ELF-1 (cell line): ENCODE measurements around the gene S1PR3.

Source experiments
- DNase-seq: peaks from one replicate; pipeline ENCODE4 v3.0.0-alpha.2; 2016; ENCODE audit warnings: low read depth, low spot score

The S1PR3 gene

DNA sequence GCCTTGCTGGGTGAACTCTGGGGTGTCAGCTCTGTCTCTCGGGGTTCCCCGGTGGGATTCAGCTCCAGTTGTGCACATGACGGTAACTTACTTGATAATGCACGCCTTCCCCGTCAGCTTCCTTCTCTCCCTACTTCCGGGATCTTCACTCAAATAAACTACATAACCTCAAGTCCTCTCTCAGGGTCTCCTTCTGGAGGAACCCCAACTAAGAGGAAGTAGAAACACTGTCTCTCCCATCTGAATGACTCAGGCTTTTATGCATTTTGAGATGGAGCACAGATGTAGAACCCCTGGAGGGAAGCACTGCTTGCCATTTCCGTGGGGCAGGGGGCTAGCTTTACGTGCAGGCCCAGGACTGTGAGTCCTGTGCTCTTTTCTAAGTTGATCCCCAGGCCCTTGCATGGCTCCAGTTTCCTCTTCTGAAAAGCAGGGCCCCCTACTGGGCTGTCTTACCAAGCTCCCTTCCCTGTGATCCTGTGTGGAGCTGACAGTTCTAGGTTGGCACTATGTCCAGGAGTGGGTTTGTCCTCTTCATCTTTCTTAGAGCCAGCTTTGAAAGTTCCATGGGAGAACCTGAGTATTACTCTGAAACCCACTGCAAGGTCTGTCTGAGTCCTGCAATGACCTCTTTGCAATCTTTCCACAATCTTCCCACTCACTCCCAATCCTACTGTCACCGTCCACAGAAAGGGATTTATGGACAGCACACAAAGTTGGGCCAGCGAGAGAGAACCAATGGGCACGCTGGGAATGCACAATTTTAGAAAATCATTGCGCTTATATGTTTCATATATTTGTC, 17.7 kb downstream of the S1PR3 start:
- no peak for DNase-seq

DNA sequence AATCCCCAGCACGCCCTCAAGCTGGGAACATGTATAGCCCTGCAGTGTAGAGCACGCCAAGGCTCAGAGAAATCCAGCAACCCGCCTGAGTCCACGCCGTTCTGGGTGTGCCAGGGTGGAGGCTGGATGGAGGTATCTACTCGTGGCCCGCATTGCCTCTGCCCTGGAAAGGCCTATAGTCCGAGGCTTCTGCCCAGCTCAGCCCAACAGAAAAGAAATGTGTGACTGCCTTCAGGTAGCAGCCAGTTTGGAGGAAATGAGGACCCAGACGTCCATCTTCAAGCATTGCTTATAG, 18.2 kb downstream of the S1PR3 start:
- no peak for DNase-seq

DNA sequence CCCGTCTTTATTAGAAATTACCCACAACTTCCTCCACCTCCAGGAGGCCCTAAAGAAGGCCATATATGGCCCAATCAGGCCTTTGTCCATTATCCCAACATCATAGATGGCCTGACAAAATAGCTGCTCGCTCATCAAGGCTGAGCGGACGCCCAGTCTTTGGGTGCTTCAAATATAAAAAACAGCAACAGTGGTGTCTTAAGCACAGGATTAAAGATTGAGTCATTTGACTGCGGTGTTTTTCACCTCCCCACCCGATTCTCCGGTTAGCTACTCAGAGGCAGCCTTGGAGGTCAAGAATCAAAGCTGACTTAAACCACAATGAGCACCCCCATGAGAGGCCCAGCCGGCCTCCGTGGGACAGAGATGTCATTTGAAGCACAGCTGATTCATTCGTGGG, 18.8 kb downstream of the S1PR3 start:
- no peak for DNase-seq

DNA sequence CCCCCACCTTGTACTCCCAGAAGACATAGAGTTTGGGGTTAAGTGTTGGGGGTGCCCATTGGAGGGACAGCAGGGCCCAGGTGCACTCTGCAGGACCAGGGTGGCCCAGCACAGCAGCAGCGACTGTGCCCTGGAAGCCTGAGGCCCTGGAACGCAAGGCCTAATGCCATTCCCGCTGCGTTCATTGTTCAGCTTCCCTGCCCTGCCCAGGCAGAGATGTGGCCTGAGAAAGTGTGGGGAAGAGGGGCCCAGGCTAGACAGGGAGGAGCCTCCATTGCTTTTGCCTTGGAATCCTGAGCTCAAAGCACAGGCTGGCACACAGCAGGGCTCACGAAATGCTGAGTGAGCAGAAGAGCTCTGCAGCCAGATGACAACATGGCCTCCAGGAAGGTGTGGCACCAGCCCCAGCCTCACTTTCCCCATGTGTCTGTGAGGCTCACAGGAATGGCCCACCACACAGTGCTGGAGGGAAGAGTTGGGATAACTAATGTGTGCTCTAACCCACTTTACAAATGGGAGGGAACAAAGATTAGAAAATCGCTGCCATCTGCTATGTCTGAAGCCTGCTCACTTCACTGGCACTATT, 19.4 kb downstream of the S1PR3 start:
- DNase-seq = no peak

DNA sequence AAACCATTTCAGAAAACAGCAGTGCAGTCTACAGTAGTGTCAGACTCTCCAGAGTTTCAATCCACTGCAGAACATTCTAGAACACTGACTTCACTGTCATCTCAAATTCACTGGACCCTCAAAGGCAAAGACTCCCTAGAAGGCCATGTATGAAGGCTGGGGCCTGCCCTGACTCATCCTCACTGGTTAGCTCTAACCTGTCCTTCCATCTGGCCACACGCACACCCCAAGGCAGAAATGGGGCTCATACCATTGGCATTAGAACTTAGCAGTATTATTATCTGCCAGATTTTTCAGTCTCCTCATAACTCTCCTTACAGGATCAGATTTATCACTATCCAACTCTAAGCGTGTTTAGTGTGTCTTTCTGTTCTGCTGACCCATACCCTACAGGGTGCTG, 20.4 kb downstream of the S1PR3 start:
- DNase-seq = no peak

DNA sequence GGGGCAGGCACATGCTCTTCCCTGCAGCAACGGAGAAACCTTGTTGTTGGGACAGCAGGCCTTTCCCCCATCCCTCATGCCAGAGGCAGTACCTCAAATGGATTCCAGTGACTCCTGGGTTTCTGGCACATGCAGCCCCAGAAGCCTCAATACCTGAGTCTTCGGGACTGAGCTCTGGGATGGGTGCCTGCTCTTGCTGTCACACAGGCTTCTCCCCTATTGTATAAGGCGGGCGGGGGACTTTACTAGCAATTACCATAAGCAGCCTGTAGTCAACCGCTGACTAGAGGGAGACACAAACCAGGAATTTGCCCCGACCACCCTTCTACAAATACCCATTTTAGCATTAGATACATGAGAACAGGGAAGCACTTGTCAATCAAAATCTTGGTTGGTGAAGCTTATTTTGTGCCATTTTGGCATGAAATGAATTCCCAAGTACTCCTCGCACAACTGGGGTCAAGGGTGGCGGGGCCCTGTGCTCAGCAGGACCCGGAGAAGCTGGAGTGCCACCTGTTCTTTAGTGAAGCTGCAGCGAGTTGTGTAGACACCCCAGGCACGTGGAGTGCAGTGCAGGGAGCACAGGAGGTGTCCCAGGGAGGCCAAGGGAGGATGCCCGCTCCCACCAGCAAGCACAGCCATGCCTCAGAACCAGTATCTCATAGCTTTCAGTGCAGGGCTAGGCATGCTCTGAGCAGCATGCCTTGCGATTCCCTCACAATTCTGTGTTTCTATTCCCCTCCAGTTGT, 21.2 kb downstream of the S1PR3 start:
- no peak for DNase-seq

DNA sequence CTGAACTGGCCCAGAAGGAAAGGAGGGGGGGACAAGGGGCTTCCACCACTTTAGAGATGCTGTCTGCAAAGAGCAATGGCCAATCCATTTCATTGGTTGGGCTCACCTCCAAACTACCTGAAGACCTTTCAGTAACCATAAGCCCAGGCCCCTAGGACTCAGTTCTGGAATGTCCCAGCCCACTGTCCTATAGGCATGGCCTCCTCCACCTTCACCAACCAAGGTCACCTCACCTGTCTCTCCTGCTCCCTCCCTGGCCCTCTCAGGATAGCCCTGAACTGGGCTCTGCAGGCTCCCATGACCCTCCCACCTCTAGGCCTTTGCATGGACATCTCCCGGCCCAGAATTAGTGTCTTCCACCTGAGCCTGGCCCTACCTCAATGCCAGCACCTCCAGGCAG, 22.4 kb downstream of the S1PR3 start:
- DNase-seq = no peak

DNA sequence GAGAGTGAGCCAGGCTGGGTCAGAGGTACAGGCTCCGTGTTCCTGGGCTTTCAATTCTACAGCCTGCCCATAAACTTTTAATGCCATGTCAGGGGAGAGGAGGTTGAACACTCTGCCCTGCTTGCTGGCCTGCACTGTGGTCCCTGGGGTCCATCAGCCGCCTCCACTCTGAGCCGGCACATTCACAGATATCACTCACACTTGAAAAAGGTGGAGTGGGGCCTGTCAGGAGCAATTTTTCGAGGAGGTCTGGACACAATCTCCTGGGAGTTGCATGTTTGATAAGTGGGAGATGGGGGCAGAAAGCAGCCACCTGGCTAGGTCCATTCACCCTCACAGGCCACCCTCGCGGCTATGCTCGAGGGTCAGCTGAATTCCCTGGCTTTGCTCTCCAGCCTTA, 22.9 kb downstream of the S1PR3 start:
- DNase-seq = no peak

DNA sequence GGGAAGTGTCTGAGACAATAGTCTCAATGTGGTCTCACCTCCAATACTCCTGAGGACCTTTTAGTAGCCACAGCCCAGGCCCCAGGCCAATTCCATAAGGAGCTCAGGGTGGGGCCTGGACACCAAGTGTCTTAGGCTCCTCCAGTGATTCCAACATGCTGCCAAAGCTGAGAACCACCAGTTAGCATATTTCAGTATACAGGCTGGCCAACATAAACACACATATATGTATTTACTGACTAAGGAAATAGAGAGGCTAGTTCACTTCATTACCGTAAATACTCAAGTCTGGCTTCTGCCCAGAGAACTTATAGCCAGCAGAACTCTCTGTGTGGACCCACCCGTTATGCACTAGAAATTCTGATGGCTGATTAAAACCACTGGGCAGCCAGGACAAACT, 24.1 kb downstream of the S1PR3 start:
- DNase-seq = no peak

DNA sequence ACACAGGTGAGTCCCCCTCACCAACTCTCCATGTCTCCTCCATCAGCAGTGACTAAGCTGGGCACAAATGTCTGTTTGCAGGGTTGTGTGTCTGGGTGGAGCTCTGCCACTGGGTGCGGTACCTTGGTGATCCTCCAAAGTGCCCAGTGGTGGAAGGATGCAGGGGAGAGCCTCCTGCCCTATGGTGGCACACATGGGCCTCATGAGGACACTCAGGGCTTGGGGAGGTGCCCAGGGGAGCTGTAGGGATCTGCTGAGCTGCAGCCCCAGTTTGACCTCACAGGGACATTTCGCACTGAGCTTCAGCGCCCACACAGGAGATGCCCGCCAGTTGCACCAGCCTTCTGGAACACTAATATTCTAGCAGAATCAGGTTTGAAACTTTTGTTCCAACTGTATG, 29.5 kb downstream of the S1PR3 start:
- DNase-seq = no peak

DNA sequence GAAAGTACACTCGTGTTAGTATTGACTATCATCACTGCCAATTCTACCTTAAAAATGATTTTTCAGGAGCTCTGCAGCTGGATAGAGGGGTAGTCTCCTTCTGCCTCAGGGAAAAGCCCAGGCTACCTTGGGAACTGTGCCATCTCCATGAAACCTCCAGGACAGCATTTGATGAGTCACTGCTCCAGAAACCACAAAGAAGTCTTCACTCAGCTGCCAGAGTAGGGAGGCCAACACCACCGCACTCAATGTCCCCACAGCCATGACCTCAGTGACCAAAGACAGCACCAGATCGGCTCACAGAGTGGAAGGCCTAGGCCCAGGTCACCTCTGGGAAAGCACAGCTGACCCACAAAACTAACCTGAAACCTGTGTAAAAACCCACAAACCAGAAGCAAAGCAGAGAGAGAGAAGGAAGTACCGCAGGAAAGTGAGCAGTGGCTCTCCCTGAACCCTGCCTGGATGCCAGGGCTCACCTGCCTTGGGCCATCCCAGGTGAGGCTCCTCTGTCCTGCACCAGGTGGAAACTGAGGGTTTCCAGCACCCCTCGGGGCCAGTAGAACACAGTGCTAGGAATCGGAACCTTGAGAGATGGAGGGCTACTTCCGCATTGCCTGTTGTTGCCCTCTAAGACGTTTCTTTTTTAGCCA, 30.0 kb downstream of the S1PR3 start:
- DNase-seq = no peak

DNA sequence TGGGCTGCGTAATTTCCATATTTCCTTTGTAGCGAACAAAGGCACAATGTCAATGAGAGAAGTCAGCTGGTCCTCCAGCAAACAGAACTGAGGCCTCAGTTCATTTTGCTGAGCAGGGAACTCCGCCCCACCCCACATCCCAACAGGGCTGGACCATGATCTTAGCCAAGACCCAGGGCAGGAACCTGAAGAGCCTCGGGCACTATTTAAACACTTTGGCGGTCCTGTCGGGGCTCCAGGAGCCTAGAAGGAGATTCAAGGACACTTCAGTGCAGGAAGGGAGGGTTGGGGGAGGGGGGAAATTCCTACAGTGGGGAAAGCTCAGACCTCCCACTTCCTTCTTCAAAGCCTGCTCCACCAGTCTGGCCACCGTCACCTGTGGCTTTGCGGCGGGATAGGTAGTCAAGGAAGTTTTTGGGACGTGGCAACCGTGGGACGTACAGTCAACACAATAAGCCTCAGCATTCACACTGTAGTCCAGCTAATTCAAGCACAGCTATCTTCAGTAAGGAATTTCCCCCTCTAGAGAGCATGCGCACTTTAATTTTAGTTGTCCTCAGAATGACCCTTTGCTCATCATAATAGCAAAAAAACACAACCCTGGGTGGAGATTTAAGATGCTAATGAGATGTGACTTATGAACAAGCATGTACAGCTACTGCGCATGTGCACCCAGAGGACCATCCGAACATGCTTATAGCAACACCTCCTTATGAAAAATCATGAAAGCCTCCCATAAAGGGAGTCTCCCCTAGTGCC, 30.9 kb downstream of the S1PR3 start:
- peak; percentile 76 for DNase-seq

DNA sequence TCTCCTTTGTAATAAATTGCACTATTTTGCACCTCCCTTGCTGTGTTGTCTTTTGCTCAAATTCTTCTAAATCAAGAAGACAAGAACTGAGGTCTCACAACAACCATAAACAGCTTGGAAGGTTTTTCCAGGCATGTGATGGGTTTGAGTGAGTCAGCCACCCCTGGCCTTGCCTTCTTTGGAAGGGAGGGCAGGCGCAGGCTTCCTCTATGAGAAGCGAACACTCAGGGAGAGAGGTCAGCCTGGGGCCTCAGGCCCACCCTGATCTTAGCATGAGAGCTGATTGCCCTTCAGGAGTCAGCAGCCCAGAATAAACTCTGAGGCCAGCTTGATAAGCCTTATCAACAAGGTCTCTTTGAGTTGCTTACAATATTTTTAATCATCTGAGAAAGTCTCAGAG, 31.6 kb downstream of the S1PR3 start:
- DNase-seq = peak; percentile 41

DNA sequence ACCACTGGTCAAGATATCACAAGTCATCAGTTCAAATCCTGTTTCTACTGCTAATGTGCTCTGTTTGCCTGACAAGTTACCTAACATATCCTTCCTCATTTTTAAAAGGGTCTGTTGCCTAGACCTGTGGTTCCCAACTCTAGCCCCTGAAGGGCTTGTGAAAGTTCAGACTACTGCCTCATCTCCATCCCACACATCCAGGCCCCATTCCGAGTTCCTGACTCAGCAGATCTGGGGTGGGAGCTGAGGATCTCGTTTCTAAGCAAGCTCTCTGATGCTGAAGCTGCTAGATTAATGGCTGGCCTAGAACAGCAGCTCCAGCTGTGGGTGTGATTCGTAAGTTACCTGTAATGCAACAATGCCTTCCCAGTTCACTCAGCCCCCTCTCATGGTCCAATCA, 32.5 kb downstream of the S1PR3 start:
- DNase-seq = no peak

DNA sequence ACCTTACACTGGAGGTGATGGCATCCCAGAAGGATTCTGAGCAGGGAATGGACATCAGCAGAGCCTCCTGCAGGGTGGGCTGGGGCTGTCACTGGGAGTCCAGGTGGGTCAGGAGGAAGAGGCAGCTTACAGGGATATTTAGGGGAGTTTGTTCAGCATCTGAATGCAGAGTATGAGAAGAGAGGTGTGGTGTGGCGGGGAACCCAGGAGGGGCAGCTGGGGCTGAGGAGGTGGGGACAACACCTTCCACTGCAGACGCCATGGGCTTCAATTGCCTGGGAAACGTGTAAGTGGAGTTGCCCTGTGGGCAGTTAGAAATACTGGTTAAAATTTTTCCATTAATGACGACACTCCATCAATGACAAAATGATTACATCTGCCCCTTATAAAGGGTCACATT, 33.5 kb downstream of the S1PR3 start:
- DNase-seq = no peak

DNA sequence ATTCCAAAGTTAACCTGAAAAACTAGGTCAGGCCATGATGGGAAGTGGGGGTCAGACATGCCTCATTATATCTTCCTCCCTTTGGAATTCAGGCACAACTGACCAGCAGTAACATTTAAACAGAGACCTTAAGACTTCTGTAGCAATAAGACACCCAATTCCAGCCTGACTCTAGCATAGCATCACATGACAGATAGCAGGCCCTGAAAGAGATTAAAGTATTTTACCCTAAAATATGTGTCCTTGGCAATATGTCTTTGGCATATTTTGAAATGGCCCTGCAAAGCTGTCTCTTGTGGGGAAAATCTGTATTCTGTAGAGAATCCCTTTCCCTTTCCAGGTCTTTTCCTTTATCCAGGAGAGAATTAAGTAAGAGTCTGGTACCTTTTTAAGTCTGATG, 34.3 kb downstream of the S1PR3 start:
- no peak for DNase-seq

DNA sequence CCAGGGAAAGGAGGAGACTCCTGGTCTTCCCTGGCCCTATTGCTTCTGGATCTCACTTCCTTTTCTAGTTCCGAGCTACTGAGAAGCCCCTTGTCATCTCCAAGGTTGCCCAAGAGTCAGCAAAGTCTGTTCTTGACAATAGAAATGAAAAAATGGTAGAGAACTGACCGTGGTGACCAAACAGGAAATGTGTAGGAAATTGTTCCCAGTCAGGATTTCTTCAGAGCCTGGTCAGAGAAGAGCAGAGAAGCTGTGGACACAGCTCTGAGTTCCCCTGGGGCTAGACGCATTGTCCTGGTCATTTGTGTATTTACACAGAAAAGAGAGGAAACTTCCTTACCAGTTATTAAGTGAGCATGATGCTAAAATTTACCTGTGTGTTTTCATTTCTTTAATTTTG, 35.6 kb downstream of the S1PR3 start:
- DNase-seq = no peak

DNA sequence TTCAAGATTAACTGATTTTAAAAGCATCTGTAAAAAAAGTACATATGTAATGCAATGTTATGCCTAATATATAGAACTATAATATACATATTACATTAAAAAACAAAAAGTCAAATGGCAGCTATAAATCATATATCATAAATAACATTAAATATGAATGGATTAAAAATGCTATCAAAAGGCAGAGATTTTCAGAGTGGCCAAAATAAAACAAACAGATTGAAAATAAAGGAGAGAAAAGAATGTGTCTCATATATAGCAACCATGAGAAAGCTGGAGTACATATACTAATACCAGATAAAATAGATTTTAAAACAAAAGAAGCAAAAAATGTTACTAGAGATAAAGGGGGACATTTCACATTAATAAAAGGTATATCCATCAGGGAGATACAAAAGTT, 38.5 kb downstream of the S1PR3 start:
- DNase-seq = no peak

DNA sequence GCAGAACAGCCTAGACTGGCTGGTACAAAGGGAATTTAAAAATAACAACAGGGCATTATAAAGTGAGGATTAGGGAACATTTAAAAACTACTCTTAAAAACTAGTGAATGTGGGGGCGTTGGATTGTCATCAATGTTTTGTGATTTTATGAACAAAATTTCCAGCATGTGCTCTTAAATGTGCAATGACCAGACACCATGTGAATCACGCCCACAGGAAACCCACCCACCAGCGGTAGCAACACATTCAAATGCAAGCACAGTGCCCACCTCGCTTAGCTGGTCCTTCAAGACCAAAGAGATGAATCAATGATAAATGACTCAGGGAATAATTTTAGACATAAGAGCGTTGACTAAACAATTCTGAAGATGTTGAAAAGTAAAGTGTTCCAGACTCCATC, 40.9 kb downstream of the S1PR3 start:
- DNase-seq = no peak

DNA sequence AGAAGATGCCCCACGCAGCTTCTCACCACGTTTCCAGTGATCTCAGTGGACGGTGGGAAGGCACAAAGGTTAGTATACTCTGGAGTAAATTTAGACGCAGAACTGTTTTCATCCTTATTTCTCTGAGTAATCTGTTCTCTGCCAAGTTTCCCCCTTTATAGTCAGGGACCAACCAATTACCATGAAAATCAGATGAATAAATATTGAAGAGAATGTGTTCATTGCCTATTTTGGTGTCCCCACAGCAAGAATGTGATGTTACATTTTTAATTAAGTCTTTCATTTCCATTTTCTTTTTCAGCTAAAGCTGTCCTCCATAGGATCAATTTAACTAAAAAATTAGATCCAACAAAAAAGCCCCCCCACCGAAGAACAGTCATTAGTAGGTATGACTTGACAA, 41.4 kb downstream of the S1PR3 start:
- DNase-seq = no peak

DNA sequence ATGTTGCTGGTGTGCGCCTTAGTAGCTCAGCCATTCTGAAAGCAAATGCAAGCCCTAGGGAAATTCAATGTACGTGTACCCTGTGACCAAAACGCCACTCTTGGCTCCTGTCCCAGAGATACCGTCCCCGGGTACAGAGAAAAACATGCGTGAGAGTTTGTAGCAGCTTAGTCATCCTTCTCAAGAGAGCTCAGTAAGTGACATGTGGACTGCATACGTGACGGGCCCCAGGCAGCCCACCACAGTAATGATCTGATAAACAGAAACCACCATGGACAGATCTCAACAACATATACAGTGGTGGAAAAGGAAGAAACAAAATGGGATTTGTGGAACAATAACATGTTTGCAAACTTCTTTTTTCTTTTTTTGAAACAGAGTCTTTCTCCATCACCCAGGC, 45.1 kb downstream of the S1PR3 start:
- no peak for DNase-seq

DNA sequence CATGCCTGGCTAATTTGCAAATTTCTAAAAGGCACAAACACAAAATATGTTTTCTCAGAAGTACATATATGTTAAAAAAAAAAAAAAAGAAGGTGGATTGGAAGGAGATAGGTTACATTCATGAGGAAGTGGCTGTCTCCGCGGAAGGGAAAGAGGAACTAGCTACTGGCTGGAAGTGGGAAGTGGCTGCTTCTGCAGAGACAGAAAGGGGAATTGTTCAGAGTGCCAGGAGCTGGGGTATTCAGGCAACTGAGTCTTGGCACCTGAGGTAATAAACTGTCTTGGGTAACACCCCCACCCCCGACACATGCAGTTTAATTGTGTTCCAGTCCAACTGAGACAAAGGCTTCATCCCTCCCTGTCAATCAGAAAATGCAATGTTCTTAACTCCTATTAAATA, 45.6 kb downstream of the S1PR3 start:
- DNase-seq = no peak
